NOMO-1 (cell line): Measurements from ENCODE around the gene TSPEAR.
A peak's percentile ranks its signal among the peaks of the same experiment; 100 is the strongest.
"Not testable (repeated sequence)": the region's sequence is repeated elsewhere in the genome, so short reads cannot be mapped to it uniquely, and the experiment has no call there.

Experiments
- DNase-seq, 2 experiments: peaks; one replicate each; lab custom pipeline; 2025; ENCODE audit not compliant: unreplicated experiment in 2 of 2; lab: John Stamatoyannopoulos, UW

Gene TSPEAR

GRCh38 chr21:44510508-44511218, 200.7 kb downstream of the TSPEAR start:
- peak; percentile 26 to 46 for DNase-seq

- no peak for DNase-seq
Observed at GRCh38 chr21:44510109-44510507, 201.3 kb downstream of the TSPEAR start.

GRCh38 chr21:44509539-44509938, 201.8 kb downstream of the TSPEAR start:
- DNase-seq = no peak

- DNase-seq = no peak
Observed at GRCh38 chr21:44508711-44509445, 202.5 kb downstream of the TSPEAR start.

- DNase-seq = no peak
Observed at GRCh38 chr21:44508426-44508710, 203.0 kb downstream of the TSPEAR start.

GRCh38 chr21:44507673-44508425, 203.5 kb downstream of the TSPEAR start:
- DNase-seq = no peak

GRCh38 chr21:44506279-44507255, 204.8 kb downstream of the TSPEAR start:
- DNase-seq = no peak

- DNase-seq = no peak
Observed at GRCh38 chr21:44505673-44506278, 205.6 kb downstream of the TSPEAR start.

- DNase-seq = no peak
Observed at GRCh38 chr21:44503901-44504399, 207.4 kb downstream of the TSPEAR start.

GRCh38 chr21:44503006-44503889, 208.1 kb downstream of the TSPEAR start:
- DNase-seq = not testable (repeated sequence)

- DNase-seq = no peak
Observed at GRCh38 chr21:44502171-44502958, 209.0 kb downstream of the TSPEAR start.

- no peak for DNase-seq
Observed at GRCh38 chr21:44500111-44500510, 211.3 kb downstream of the TSPEAR start.

- DNase-seq = no peak
Observed at GRCh38 chr21:44499631-44500030, 211.7 kb downstream of the TSPEAR start.

- DNase-seq = no peak
Observed at GRCh38 chr21:44499211-44499560, 212.2 kb downstream of the TSPEAR start.

GRCh38 chr21:44498280-44499210, 212.8 kb downstream of the TSPEAR start:
- no peak for DNase-seq

- no peak for DNase-seq
Observed at GRCh38 chr21:44497703-44498126, 213.7 kb downstream of the TSPEAR start.
